Stimulated activated CD8-positive, alpha-beta memory T cell treated with anti-CD3 and anti-CD28 coated beads, Interleukin-12 subunit alpha, Interleukin-12 subunit beta, amount 100 ng/mL, for 4 hours (primary cell): ENCODE results near the gene NCKAP1.
"Not testable (repeated sequence)": the region's sequence is repeated elsewhere in the genome, so short reads cannot be mapped to it uniquely, and the experiment has no call there.

ENCODE experiments used
- DNase-seq: peaks from one replicate; pipeline ENCODE4 v3.0.0-alpha.2; 2020; ENCODE audit warnings: low read depth

The NCKAP1 gene

DNA sequence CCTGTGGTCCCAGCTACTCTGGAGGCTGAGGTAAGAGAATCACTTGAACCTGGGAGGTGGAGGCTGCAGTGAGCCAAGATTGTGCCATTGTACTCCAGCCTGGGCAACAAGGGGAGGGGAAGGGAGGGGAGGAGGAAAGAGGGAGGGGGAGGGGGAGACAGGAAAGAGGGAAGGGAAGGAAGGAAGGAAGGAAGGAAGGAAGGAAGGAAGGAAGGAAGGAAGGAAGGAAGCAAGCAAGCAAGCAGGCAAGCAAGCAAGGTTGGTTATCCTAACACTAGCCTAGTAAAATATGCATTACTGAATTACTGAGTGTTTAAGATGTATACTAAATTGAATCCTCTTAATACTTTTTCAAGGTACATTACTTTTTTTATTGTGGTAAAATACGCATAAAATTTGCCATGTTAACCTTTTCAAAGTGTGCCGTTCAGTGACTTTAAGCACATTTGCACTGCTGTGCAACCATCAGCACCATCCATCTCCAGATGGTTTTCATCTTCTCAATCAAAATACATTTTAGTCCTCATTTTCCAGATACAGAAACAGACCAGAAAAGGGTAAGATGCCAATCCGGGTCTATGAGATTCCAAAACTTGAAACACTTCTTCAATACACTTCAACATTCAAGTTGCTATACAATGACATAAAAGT is 28.9 kb downstream of the NCKAP1 start:
- no peak for DNase-seq

DNA sequence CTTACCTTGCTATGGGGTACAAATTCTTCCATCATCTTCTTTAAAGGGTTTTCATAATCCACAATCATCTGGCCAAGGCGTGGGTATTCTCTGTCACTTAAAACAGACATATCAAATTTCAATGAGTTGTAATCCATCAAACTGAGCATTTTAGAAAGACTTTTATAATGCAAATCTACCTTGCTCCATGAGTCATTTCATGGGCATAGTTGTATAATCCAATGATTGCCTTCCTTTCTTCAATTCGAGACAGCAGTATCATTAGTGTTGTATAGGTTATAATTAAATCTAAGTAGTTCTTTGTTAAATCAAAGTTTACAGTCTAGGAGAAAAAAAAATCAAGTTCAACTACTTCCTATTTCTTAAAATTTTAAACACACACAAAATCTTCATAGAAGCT is 36.3 kb downstream of the NCKAP1 start:
- no peak for DNase-seq

DNA sequence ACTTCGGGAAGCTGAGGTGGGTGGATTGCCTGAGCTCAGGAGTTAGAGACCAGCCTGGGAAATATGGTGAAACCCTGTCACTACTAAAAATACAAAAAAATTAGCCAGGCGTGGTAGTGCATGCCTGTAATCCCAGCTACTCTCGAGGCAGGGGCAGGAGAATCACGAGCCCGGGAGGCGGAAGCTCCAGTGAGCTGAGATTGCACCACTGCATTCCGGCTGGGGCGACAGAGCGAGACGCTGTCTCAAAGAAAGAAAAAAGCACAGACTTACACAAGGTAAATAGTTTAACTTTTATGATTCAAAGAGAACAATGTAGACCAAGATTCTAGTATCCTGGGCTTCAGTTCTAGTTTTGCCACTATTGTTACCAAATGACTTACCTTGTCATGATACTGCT is 37.4 kb downstream of the NCKAP1 start:
- DNase-seq = no peak

DNA sequence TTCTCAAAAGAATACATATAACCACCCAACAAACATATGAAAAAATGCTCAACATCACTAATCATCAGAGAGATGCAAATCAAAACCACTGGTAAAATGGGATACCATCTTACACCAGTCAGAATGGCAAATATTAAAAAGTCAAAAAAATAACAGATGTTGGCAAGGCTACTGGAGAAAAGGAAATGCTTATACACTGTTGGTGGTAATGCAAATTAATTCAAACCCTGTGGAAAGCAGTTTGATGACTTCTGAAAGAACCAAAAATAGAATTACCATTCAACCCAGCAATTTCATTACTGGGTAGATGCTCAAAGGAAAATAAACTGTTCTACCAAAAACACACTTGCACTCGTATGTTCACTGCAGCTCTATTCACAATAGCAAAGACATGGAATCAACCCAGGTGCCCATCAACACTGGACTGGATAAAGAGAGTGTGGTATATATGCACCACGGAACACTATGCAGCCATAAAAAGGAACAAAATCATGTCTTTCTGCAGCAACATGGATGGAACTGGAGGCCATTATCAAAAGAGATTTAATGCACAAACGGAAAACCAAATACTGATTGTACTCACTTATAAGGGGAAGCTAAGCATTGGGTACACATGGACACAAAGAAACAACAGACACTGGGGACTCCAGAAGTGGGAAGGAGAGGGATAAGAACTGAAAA is 38.8 kb downstream of the NCKAP1 start:
- DNase-seq = no peak

DNA sequence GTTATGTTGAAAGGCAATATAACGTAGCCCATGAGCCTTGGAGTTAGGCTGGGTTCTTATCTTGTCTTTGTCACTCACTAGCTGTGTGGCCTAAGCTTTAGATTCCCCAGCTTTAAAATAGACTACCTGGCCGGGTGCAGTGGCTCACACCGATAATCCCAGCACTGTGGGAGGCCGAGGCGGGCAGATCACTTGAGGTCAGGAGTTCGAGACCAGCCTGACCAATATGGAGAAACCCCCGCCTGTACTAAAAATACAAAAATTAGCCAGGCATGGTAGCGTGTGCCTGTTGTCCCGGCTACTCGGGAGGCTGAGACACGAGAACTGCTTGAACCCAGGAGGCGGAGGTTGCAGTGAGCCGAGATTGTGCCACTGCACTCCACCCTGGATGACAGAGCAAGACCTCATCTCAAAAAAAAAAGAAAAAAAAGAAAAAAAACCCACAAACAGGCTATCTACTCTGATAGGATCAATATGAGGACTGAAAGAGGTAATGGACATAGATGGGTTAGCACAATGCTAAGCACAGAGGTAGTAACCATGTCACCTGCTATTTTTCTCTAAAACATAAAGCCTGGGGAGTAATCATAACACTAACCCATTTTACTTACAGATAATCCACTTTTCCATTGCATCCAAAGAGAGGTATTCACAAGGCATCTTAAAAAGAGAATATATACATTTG is 43.9 kb downstream of the NCKAP1 start:
- no peak for DNase-seq

DNA sequence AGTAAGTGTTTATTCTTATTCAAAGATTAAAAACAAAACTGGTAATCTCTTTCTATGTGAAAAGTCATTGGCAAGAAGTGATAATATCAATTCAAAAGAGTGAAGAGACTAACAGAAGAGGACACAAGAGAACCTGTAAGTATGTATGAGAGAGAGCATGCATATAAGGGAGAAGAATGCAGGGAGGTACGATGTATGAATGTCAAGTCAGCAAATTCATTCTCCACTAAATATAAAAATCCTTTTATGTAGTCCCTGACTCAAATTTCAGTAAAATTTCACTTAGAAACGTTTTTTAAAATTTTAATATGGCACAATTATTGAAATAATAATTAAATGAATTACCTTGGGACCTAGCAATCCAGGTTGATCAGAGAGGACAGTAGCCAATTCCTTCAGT is 55.3 kb downstream of the NCKAP1 start:
- no peak for DNase-seq

DNA sequence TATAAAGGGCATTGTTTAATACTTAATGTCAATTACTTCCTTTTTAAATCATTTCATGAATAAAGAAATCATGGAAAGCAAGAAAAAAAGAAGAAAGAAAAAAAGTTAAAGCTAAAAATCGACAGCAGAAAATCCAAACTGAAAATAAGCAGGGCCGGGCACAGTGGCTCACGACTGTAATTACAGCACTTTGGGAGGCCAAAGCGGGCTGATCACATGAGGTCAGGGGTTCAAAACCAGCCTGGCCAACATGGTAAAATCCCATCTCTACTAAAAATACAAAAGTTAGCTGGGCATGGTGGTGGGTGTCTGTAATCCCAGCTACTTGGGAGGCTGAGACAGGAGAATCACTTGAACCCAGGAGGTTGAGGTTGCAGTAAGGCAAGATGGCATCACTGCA is 56.8 kb downstream of the NCKAP1 start:
- not testable (repeated sequence) for DNase-seq

DNA sequence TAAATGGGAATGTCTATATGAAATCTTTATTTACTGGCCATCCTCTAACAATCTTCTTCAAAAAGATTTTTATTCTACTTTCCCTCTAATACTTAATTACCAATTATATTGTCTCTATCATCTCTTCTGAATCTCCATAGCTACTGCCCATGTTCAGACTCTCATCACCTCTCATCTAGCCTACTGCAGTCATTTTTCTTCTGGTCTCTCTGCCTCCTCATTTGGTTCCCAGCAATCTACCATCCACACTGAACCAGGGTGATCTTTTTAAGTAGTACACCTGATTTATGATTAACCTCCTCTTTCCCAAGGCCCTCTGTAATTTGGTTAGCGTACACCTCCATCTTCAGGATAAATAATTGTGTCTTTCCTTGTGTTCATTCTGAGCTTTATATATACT is 57.6 kb downstream of the NCKAP1 start:
- no peak for DNase-seq

DNA sequence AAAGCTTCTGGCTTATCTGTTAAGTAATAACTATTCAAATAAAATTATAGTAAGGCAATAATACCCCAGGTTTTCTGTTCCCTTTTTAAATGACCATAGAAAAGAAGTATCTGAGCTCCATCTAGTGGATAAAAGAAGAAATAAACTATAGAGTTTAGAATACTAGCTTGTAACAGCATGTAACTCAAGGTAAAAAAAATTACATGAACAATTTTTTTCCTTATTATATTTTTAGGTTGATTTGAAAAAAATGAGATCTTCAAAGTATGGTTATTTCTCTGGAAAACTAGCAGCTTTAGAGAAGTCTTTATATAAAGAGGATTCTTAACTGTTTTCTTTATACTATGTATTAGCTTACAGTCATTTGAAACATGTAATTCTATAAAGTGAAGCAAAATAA is 58.1 kb downstream of the NCKAP1 start:
- DNase-seq = no peak

DNA sequence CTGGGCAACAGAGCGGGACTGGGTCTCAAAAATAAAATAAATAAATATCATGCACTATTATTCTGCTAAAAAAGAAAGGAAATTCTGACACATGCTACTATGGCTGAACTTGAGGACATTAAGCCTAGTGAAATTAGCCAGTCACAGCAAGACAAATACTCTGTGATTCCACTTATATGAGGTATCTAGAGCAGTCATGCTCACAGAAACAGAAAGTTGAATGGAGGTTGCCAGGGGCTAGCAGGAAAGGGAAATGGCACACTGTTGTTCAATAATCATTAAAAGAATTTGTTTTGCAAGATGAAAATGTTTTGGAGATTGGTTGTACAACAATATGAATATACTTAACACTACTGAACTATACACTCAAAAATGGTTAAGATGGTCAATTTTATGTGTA is 60.8 kb downstream of the NCKAP1 start:
- no peak for DNase-seq

DNA sequence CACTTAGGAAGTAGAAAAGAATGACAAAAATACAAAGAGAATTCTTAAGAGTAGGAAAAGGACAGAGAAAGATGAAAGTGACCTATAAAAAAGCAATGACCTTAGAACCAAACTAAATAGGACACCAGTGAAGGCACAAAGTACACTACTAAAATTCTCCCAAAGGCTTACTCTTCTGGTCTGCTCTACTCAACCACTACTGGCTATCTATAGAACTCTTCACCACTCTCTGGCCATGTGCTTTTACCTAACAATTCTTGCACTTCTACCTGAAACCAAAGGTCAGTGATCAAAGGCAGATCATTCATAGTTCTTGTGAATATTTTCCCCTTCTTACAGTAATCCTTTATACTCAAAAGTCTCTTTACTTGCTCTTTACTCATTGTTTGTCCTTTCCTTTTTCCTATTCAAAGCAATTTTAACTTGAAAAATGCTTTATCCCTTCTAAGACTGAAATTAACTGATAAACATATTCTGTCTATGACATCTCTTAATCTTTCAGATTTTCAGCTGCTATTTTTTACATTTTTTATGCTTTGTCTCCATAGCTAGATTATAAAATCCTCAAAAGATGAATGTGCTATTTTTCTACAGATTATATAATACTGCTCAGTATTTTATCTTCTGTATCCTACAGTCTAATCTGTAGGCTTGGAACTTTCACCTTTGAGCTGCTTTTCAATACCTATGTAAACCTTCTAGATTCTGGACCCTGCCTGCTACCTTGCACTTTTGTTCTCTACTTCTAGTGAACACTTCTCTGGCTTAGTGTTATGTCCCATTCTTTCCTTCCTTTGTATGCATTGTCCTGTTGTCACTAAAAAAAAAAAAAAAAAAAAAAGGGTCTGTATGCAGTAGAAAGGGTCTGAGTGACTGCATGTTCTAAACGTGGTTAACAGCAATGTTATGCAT is 64.6 kb downstream of the NCKAP1 start:
- no peak for DNase-seq

DNA sequence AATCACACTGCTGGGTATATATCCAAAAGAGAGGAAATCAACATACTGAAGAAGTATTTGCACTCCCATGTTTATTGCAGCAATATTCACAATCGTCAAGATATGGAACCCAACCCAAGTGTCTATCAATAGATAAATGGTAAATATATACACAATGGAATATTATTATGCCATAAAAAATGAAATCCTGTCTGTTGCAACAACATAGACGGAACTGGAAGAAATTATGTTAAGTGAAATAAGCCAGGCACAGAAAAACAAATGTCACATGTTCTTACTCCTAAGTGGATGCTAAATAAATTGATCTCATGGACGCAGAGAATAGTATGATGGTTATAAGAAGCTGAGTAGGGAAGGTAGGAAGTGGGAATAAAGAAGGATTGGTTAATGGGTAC is 65.7 kb downstream of the NCKAP1 start:
- DNase-seq = no peak

DNA sequence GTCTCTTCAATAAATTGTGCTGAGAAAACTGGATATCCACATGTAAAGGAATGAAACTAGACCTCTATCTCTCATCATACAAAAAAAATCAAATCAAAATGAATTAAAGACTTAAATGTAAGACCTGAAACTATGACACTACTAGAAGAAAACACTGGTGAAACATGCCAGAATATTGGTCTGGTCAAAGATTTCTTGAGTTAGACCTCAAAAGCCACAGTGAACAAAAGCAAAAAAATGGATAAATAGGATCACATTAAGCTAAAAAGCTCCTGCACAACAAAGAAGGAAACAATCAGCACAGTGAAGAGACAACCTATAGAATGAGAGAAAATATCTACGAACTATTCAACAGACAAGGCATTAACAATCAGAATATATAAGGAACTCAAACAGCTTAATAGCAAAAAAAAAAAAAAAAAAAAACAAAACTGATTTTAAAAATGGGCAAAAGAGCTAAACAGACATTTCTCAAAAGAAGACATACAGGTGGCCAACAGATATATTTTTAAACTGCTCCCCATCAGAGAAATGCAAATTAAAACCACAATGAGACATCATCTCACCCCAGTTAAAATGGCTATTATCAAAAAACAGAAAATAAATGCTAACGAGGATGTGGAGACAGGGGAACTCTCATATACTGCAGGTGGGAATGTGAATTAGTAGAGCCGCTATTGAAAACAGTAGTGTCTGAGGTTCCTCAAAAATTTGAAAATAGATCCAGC is 66.3 kb downstream of the NCKAP1 start:
- no peak for DNase-seq

DNA sequence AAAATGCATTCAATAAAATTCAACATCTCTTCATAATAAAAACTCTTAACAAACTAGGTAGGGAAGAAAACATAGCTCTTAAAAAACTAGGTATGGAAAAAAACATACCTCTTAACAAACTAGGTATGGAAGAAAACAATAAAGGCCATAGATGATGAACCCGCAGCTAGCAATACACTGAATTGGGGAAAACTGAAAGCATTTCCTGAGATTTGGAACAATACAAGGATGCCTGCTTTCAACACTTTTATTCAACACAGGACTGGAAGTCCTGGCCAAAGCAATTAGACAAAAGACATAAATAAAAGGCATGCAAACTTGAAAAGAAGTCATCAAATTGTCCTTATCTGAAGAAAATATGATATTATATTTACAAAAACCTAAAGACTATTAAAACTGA is 67.8 kb downstream of the NCKAP1 start:
- DNase-seq = no peak

DNA sequence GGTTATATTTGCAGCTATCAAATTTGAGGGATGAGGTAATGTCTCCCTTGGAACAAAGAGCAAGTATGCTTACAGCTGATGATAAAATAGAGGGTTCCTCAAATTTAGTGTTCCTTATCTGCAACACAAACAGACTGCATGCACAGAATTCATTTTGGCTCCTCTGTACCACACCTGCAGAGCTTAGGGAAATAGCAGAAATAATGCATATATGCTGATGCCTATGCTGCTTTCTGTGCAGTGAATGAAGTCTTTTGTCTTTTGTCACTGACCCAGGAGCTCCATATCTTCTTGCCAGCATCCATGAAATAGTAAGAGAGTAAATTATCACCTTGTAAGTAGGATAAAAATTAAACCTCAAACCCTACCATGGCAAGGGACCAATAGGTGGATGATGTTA is 69.8 kb downstream of the NCKAP1 start:
- no peak for DNase-seq

DNA sequence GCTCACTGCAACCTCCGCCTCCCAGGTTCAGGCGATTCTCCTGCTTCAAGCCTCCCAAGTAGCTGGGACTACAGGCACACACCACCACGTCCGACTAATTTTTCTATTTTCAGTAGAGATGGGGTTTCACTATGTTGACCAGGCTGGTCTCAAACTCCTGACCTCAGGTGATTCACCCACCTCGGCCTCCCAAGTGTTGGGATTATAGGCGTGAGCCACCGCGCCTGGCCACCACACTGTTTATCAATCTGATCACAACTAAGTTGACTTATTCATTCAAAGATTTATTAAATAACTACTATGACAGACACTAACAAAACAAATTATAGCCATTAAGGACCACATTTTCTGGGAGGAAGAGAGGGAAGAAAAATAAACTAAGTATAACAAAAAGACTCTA is 71.9 kb downstream of the NCKAP1 start:
- not testable (repeated sequence) for DNase-seq

DNA sequence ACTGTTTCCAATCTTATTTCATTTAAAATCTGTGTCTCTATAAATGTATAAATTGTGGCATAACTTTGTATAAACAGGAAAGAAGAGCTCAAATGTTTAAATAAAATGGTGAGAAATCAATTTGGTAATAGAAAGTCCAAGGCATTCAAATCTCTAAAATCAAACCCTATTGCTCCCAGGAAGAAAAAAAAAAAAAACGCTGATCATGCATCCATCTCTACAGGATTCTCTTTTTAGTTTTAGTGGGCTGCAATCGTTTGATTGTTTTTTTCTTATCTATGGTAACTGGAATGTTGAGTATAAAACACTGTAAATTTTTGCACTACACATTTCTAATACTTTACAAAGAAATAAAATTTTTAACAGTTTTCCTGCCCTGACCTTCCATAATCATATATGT is 75.6 kb downstream of the NCKAP1 start:
- DNase-seq = no peak

DNA sequence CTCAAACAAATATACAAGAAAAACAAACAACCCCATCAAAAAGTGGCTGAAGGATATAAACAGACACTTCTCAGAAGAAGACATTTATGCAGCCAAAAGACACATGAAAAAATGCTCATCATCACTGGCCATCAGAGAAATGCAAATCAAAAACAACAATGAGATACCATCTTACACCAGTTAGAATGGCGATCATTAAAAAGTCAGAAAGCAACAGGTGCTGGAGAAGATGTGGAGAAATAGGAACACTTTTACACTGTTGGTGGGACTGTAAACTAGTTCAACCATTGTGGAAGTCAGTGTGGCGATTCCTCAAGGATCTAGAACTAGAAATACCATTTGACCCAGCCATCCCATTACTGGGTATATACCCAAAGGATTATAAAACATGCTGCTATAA is 77.4 kb downstream of the NCKAP1 start:
- DNase-seq = not testable (repeated sequence)

DNA sequence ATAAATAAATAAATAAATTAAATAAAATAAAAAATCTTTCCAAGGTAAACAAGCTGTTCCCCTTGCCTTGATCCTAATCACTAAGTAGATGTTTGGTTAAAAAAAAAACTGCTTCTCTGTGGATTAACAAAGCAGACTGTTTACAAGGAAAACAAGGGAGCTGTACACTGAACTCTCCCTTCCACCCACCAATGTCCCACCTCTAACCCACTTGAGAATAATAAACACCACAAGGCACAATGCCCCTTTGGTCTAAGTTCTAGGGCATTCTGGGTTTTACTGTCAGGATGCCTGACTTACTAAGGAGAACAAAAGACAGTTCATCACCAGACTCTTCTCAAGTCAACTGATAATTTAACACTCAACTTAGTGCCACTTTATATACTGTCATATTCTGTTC is 83.5 kb downstream of the NCKAP1 start:
- DNase-seq = no peak

DNA sequence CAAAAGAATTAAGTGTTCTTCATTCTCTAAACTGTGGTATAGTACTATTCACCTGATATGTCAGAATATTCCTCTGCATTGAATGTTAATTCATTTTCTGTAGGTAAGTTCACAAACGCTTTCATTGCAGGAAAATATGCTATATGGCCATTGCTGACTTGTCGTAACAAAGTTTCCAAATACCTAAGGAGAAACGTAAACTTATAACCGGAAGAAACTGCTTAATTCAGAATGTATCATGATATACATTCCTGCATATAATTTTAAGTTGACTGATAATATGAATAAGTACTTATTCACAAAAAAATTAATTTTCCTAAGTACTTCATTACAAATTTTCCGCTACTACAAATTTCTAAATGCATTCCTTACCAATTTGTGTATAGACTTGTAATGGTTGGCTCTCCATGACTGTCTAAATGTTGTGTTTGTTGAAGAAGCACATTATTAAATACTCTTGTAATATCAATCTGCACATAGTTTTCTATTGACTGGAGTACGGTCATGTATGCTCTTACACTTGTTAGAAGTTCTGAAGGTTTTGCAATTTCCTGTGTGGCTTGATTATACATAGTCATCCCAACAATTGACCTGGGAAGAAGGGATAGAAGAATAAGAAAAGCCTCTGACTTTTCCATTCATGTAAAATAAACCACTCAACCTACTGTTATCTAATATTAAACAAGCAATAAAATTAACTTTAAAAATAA is 85.4 kb downstream of the NCKAP1 start:
- DNase-seq = no peak
